GM23338 (cell line): ENCODE measurements around the gene C1QTNF1. TPM values are rescaled to one million over a fixed set of nuclear protein-coding genes. Genes with fewer than 3 reads are reported as not detected.

Experiments
- ATAC-seq: fragments of 200-7000 bp; cut with Tn5 transposase; 3 replicates; pipeline ENCODE4 v1.9.1; 2020
- DNase-seq: peaks from one replicate; pipeline ENCODE4 v3.0.0-alpha.2; 2015; ENCODE audit warnings: low spot score
- H2AFZ ChIP-seq: fragments of 200-600 bp; sonication (generic); 2 replicates; pipeline ENCODE4 v1.8.0; 2016; ENCODE audit warnings: antibody characterized with exemption, mild to moderate bottlenecking, moderate library complexity
- H3F3A ChIP-seq: fragments of 200-600 bp; sonication (generic); replicated peaks from 2 replicates; pipeline ENCODE4 v1.8.0; 2017; ENCODE audit warnings: antibody characterized with exemption, mixed run types, low read depth
- H3K27ac ChIP-seq: fragments of 200-600 bp; sonication (generic); 2 replicates; pipeline ENCODE4 v1.6.1; 2016; ENCODE audit warnings: low read depth
- H3K27me3 ChIP-seq: fragments of 200-600 bp; sonication (generic); 2 replicates; pipeline ENCODE4 v1.8.0; 2016; ENCODE audit warnings: mild to moderate bottlenecking, mixed run types, moderate library complexity; ENCODE audit not compliant: insufficient read depth
- H3K36me3 ChIP-seq: fragments of 200-600 bp; sonication (generic); 2 replicates; pipeline ENCODE4 v1.8.0; 2016; ENCODE audit warnings: mild to moderate bottlenecking; ENCODE audit not compliant: insufficient read depth
- H3K4me1 ChIP-seq: fragments of 200-600 bp; sonication (generic); 2 replicates; pipeline ENCODE4 v1.8.0; 2016; ENCODE audit warnings: mild to moderate bottlenecking, moderate library complexity; ENCODE audit not compliant: insufficient read depth
- H3K4me2 ChIP-seq: fragments of 200-600 bp; sonication (generic); 2 replicates; pipeline ENCODE4 v1.7.1; 2017; ENCODE audit warnings: mixed run types
- H3K4me3 ChIP-seq: fragments of 200-600 bp; sonication (generic); 2 replicates; pipeline ENCODE4 v1.6.1; 2016; ENCODE audit warnings: mixed run types
- H3K79me2 ChIP-seq: fragments of 200-600 bp; sonication (generic); replicated peaks from 2 replicates; pipeline ENCODE4 v1.8.0; 2017; ENCODE audit warnings: mild to moderate bottlenecking; ENCODE audit not compliant: insufficient read depth
- H3K9me2 ChIP-seq: fragments of 200-600 bp; sonication (generic); 2 replicates; pipeline ENCODE4 v1.8.0; 2017; ENCODE audit not compliant: insufficient read depth
- H4K20me1 ChIP-seq: fragments of 200-600 bp; sonication (generic); replicated peaks from 2 replicates; pipeline ENCODE4 v1.8.0; 2017; ENCODE audit warnings: mild to moderate bottlenecking; ENCODE audit not compliant: insufficient read depth
- H3K27ac Mint-ChIP-seq: 2 replicates; pipeline ENCODE4 v1.8.0; 2020; ENCODE audit warnings: inconsistent platforms, mild to moderate bottlenecking, moderate library complexity, mixed read lengths
- H3K27me3 Mint-ChIP-seq: 3 replicates; pipeline ENCODE4 v1.8.0; 2022; ENCODE audit warnings: low read depth, mild to moderate bottlenecking, moderate library complexity, mixed read lengths, inconsistent platforms; ENCODE audit not compliant: insufficient read depth, poor library complexity
- H3K36me3 Mint-ChIP-seq: 3 replicates; pipeline ENCODE4 v1.8.0; 2021; ENCODE audit warnings: low read depth, mild to moderate bottlenecking, inconsistent platforms, moderate library complexity, mixed read lengths
- H3K4me1 Mint-ChIP-seq: 3 replicates; pipeline ENCODE4 v1.8.0; 2020; ENCODE audit warnings: mild to moderate bottlenecking, inconsistent platforms, mixed read lengths
- H3K4me3 Mint-ChIP-seq: 3 replicates; pipeline ENCODE4 v1.8.0; 2021; ENCODE audit warnings: moderate library complexity, mild to moderate bottlenecking, inconsistent platforms, mixed read lengths
- H3K9me3 Mint-ChIP-seq: 3 replicates; pipeline ENCODE4 v1.8.0; 2020; ENCODE audit warnings: moderate library complexity, mild to moderate bottlenecking, inconsistent platforms, mixed read lengths
- CREB1 ChIP-seq: fragments of 250-450 bp; sonication (Bioruptor Pico); IDR thresholded peaks from 2 replicates; pipeline ENCODE4 v1.5.0; 2020; ENCODE audit warnings: low read depth, mild to moderate bottlenecking, moderate library complexity
- EZH2 ChIP-seq: fragments of 200-600 bp; sonication (generic); IDR thresholded peaks from one replicate; pipeline ENCODE4 v1.8.0; 2017; ENCODE audit warnings: antibody characterized with exemption, mild to moderate bottlenecking, low read depth; ENCODE audit not compliant: unreplicated experiment
- EZH2phosphoT487 ChIP-seq: fragments of 200-600 bp; sonication (generic); IDR thresholded peaks from one replicate; pipeline ENCODE4 v1.8.1; 2018; ENCODE audit warnings: antibody characterized with exemption; ENCODE audit not compliant: unreplicated experiment
- JUNB ChIP-seq: IDR thresholded peaks from one replicate; pipeline ENCODE4 v1.6.1; 2016; ENCODE audit warnings: antibody characterized with exemption; ENCODE audit not compliant: unreplicated experiment
- NANOG ChIP-seq: IDR thresholded peaks from 2 replicates; pipeline ENCODE4 v1.6.1; 2016; ENCODE audit warnings: antibody characterized with exemption, borderline replicate concordance
- POLR2AphosphoS5 ChIP-seq: IDR thresholded peaks from 2 replicates; pipeline ENCODE4 v1.6.1; 2016; ENCODE audit warnings: antibody characterized with exemption, low read depth
- STAT1 ChIP-seq: IDR thresholded peaks from one replicate; pipeline ENCODE4 v1.6.1; 2016; ENCODE audit warnings: antibody characterized with exemption; ENCODE audit not compliant: unreplicated experiment
- ZNF114 ChIP-seq: fragments of 250-450 bp; sonication (Bioruptor Pico); IDR thresholded peaks from 2 replicates; pipeline ENCODE4 v1.5.0; 2020; ENCODE audit warnings: mild to moderate bottlenecking, moderate library complexity
- ZNF331 ChIP-seq: fragments of 250-450 bp; sonication (Bioruptor Pico); IDR thresholded peaks from 2 replicates; pipeline ENCODE4 v1.5.0; 2020; ENCODE audit warnings: low read depth, mild to moderate bottlenecking, moderate library complexity
- polyA plus RNA-seq: library from polyadenylated mRNA; unstranded; fragments of >200 nt; fragmentation: Nextera tagmentation; extraction: Ambion mirVana; gene quantifications from 2 replicates; pipeline ENCODE4 v1.2.1, GENCODE V29; 2016
- total RNA-seq: library from RNA; depleted of rRNA; stranded (reverse); fragments of >200 nt; shearing (Covaris generic); gene quantifications from 2 replicates; pipeline ENCODE4 v1.2.3, GENCODE V29; 2014
- TF ChIP-seq, protein P1 (sequence below), 2 experiments: fragments of 200-600 bp in 1 of 2; sonication (generic) in 1 of 2; conservative IDR thresholded peaks; 2 replicates each; pipeline versions ENCODE4 v1.5.1 to v1.6.1; 2016 to 2017; ENCODE audit warnings: antibody characterized with exemption in 2 of 2, low read depth in 2 of 2, mild to moderate bottlenecking in 2 of 2, moderate library complexity in 1 of 2
- TF ChIP-seq, protein P2 (sequence below): IDR thresholded peaks from one replicate; pipeline ENCODE4 v1.6.1; 2018; ENCODE audit warnings: antibody characterized with exemption; ENCODE audit not compliant: unreplicated experiment
- TF ChIP-seq, protein P3 (sequence below): IDR thresholded peaks from 2 replicates; pipeline ENCODE4 v1.6.1; 2016; ENCODE audit warnings: antibody characterized with exemption
- TF ChIP-seq, protein P4 (sequence below): fragments of 250-450 bp; sonication (Bioruptor Pico); IDR thresholded peaks from 2 replicates; pipeline ENCODE4 v1.5.0; 2020; ENCODE audit warnings: mild to moderate bottlenecking, moderate library complexity

Gene C1QTNF1
- total and polyA plus RNA-seq, 2 experiments from 2014 or later = 1.1 to 1.9 TPM

DNA sequence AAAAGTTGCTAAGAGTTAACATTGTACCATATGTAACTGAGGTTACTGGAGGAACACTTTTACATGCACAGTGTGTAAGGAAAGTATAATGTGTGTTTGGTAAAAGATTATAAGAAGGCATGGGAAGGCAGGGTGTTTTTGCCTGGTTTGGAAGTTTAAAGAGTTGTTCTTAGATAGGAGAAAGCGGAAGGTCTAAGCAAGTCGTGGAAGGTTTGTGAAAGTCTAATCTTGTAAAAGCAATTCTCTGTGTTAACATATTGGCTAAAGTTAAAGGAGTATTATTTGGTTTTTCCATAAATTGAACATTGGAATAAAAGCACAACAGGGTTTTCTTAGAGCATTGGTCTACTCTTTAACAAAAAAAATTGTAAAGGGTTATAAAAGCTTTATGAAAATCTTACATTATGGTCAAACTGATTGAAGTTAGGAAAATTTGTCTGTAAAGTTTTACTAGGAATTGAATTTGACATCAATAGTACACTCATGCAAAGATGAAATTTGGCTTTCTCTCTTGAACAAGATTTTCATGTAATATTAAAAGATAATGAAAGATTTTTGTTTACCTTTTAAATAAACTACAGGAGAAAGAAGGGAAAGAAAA, 9.7 kb upstream of the C1QTNF1 start:
- H3K4me1 Mint-ChIP-seq = peaks cover 8% of the 10 kb centered on the region
- peaks cover 17% of the 10 kb centered on the region for H3K36me3 Mint-ChIP-seq
- no peak overlapping the region for H3K4me3 ChIP-seq
- H3K27me3 Mint-ChIP-seq = peaks cover 18% of the 10 kb centered on the region
- TF ChIP-seq JUNB = no peak
- no peak for TF ChIP-seq ZNF331
- no peak for TF ChIP-seq ZNF114 (CRISPR knock-in tag)
- no peak for TF ChIP-seq NANOG
- TF ChIP-seq STAT1 = no peak
- no peak for TF ChIP-seq POLR2AphosphoS5
- TF ChIP-seq, protein P1, sequence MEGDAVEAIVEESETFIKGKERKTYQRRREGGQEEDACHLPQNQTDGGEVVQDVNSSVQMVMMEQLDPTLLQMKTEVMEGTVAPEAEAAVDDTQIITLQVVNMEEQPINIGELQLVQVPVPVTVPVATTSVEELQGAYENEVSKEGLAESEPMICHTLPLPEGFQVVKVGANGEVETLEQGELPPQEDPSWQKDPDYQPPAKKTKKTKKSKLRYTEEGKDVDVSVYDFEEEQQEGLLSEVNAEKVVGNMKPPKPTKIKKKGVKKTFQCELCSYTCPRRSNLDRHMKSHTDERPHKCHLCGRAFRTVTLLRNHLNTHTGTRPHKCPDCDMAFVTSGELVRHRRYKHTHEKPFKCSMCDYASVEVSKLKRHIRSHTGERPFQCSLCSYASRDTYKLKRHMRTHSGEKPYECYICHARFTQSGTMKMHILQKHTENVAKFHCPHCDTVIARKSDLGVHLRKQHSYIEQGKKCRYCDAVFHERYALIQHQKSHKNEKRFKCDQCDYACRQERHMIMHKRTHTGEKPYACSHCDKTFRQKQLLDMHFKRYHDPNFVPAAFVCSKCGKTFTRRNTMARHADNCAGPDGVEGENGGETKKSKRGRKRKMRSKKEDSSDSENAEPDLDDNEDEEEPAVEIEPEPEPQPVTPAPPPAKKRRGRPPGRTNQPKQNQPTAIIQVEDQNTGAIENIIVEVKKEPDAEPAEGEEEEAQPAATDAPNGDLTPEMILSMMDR (conservative IDR thresholded peaks at IDR 0.05; ENCODE audit: low read depth in 2 of 2) = no peak
- TF ChIP-seq EZH2phosphoT487 = no peak
- TF ChIP-seq, protein P2, sequence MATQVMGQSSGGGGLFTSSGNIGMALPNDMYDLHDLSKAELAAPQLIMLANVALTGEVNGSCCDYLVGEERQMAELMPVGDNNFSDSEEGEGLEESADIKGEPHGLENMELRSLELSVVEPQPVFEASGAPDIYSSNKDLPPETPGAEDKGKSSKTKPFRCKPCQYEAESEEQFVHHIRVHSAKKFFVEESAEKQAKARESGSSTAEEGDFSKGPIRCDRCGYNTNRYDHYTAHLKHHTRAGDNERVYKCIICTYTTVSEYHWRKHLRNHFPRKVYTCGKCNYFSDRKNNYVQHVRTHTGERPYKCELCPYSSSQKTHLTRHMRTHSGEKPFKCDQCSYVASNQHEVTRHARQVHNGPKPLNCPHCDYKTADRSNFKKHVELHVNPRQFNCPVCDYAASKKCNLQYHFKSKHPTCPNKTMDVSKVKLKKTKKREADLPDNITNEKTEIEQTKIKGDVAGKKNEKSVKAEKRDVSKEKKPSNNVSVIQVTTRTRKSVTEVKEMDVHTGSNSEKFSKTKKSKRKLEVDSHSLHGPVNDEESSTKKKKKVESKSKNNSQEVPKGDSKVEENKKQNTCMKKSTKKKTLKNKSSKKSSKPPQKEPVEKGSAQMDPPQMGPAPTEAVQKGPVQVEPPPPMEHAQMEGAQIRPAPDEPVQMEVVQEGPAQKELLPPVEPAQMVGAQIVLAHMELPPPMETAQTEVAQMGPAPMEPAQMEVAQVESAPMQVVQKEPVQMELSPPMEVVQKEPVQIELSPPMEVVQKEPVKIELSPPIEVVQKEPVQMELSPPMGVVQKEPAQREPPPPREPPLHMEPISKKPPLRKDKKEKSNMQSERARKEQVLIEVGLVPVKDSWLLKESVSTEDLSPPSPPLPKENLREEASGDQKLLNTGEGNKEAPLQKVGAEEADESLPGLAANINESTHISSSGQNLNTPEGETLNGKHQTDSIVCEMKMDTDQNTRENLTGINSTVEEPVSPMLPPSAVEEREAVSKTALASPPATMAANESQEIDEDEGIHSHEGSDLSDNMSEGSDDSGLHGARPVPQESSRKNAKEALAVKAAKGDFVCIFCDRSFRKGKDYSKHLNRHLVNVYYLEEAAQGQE = no peak
- no peak for TF ChIP-seq CREB1 (CRISPR knock-in tag)
- no peak for TF ChIP-seq EZH2
- TF ChIP-seq, protein P3, sequence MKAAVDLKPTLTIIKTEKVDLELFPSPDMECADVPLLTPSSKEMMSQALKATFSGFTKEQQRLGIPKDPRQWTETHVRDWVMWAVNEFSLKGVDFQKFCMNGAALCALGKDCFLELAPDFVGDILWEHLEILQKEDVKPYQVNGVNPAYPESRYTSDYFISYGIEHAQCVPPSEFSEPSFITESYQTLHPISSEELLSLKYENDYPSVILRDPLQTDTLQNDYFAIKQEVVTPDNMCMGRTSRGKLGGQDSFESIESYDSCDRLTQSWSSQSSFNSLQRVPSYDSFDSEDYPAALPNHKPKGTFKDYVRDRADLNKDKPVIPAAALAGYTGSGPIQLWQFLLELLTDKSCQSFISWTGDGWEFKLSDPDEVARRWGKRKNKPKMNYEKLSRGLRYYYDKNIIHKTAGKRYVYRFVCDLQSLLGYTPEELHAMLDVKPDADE = no peak
- TF ChIP-seq, protein P4, sequence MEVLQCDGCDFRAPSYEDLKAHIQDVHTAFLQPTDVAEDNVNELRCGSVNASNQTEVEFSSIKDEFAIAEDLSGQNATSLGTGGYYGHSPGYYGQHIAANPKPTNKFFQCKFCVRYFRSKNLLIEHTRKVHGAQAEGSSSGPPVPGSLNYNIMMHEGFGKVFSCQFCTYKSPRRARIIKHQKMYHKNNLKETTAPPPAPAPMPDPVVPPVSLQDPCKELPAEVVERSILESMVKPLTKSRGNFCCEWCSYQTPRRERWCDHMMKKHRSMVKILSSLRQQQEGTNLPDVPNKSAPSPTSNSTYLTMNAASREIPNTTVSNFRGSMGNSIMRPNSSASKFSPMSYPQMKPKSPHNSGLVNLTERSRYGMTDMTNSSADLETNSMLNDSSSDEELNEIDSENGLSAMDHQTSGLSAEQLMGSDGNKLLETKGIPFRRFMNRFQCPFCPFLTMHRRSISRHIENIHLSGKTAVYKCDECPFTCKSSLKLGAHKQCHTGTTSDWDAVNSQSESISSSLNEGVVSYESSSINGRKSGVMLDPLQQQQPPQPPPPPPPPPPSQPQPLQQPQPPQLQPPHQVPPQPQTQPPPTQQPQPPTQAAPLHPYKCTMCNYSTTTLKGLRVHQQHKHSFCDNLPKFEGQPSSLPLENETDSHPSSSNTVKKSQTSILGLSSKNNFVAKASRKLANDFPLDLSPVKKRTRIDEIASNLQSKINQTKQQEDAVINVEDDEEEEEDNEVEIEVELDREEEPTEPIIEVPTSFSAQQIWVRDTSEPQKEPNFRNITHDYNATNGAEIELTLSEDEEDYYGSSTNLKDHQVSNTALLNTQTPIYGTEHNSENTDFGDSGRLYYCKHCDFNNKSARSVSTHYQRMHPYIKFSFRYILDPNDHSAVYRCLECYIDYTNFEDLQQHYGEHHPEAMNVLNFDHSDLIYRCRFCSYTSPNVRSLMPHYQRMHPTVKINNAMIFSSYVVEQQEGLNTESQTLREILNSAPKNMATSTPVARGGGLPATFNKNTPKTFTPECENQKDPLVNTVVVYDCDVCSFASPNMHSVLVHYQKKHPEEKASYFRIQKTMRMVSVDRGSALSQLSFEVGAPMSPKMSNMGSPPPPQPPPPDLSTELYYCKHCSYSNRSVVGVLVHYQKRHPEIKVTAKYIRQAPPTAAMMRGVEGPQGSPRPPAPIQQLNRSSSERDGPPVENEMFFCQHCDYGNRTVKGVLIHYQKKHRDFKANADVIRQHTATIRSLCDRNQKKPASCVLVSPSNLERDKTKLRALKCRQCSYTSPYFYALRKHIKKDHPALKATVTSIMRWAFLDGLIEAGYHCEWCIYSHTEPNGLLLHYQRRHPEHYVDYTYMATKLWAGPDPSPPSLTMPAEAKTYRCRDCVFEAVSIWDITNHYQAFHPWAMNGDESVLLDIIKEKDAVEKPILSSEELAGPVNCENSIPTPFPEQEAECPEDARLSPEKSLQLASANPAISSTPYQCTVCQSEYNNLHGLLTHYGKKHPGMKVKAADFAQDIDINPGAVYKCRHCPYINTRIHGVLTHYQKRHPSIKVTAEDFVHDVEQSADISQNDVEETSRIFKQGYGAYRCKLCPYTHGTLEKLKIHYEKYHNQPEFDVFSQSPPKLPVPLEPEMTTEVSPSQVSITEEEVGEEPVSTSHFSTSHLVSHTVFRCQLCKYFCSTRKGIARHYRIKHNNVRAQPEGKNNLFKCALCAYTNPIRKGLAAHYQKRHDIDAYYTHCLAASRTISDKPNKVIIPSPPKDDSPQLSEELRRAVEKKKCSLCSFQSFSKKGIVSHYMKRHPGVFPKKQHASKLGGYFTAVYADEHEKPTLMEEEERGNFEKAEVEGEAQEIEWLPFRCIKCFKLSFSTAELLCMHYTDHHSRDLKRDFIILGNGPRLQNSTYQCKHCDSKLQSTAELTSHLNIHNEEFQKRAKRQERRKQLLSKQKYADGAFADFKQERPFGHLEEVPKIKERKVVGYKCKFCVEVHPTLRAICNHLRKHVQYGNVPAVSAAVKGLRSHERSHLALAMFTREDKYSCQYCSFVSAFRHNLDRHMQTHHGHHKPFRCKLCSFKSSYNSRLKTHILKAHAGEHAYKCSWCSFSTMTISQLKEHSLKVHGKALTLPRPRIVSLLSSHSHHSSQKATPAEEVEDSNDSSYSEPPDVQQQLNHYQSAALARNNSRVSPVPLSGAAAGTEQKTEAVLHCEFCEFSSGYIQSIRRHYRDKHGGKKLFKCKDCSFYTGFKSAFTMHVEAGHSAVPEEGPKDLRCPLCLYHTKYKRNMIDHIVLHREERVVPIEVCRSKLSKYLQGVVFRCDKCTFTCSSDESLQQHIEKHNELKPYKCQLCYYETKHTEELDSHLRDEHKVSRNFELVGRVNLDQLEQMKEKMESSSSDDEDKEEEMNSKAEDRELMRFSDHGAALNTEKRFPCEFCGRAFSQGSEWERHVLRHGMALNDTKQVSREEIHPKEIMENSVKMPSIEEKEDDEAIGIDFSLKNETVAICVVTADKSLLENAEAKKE = no peak
- peaks cover 60% of the 10 kb centered on the region for H3K9me3 Mint-ChIP-seq
- no peak for DNase-seq
- no peaks in the 10 kb centered on the region for H4K20me1 ChIP-seq
- H3K4me2 ChIP-seq = no peak overlapping the region
- no peaks in the 10 kb centered on the region for H3K79me2 ChIP-seq
- H3K4me1 ChIP-seq = 0 out of 2 replicates have a peak, but pooled peaks cover 5% of the 10 kb centered on the region
- 0 out of 2 replicates have a peak, but pooled peaks cover 4% of the 10 kb centered on the region for H3K27me3 ChIP-seq
- no peaks in the 10 kb centered on the region; the same call in 1 of the 2 replicates for H3K9me2 ChIP-seq
- no peak overlapping the region for H3K4me3 Mint-ChIP-seq
- no peaks in the 10 kb centered on the region for H3F3A ChIP-seq
- no peak overlapping the region for H2AFZ ChIP-seq
- no peak overlapping the region for H3K27ac Mint-ChIP-seq
- no peak overlapping the region for H3K27ac ChIP-seq
- no peaks in the 10 kb centered on the region for H3K36me3 ChIP-seq
- ATAC-seq = no peak
